HEK293 (cell line): Measurements from ENCODE around the gene HCN4.
A peak's percentile ranks its signal among the peaks of the same experiment; 100 is the strongest.

Source experiments
- CTCF ChIA-PET: fragments of 350-600 bp; formaldehyde crosslinking; extraction: SDS; loops from one replicate; lab custom pipeline; 2021; ENCODE audit warnings: antibody characterized with exemption; lab: Yijun Ruan, JAX
- POLR2A ChIA-PET: fragments of 300-600 bp; formaldehyde crosslinking; extraction: SDS; loops from one replicate; lab custom pipeline; 2020; ENCODE audit warnings: antibody characterized with exemption, inconsistent platforms; lab: Yijun Ruan, JAX
- H3K27ac ChIP-seq: fragments of 200-500 bp; sonication (Bioruptor generic); 2 replicates; pipeline ENCODE4 v1.5.1; 2014; ENCODE audit warnings: low read depth, low read length, control low read depth, inconsistent platforms; ENCODE audit errors: extremely low read depth
- H3K36me3 ChIP-seq, 2 experiments: fragments of 200-500 bp in 1 of 2; sonication (Bioruptor generic) in 1 of 2; 1 replicate in 1 of 2; 2 replicates in 1 of 2; pipeline ENCODE4 v1.5.1; 2014 to 2017; ENCODE audit warnings: inconsistent platforms in 2 of 2, low read length in 2 of 2; ENCODE audit not compliant: control insufficient read depth in 2 of 2, insufficient read depth in 1 of 2
- H3K4me1 ChIP-seq: fragments of 200-500 bp; sonication (Bioruptor generic); 2 replicates; pipeline ENCODE4 v1.5.1; 2014; ENCODE audit warnings: mild to moderate bottlenecking, low read length, inconsistent platforms; ENCODE audit not compliant: control insufficient read depth, insufficient read depth
- H3K4me3 ChIP-seq: 2 replicates; pipeline ENCODE4 v1.5.1; 2011; ENCODE audit warnings: low read depth, mild to moderate bottlenecking, control low read depth, low read length, moderate library complexity
- H3K9me3 ChIP-seq: fragments of 200-500 bp; sonication (Bioruptor generic); 2 replicates; pipeline ENCODE4 v1.5.1; 2014; ENCODE audit warnings: low read depth, low read length, inconsistent platforms; ENCODE audit not compliant: control insufficient read depth, insufficient read depth
- AEBP2 ChIP-seq: fragments of 450-650 bp; formaldehyde crosslinking; IDR thresholded peaks from 2 replicates; pipeline ENCODE4 v1.5.1; 2016; ENCODE audit warnings: missing biosample characterization, missing genetic modification characterization, borderline replicate concordance
- GLIS2 ChIP-seq: fragments of 450-650 bp; formaldehyde crosslinking; IDR thresholded peaks from 2 replicates; pipeline ENCODE4 v1.5.1; 2016; ENCODE audit warnings: missing biosample characterization, missing genetic modification characterization
- KLF16 ChIP-seq: fragments of 450-650 bp; formaldehyde crosslinking; IDR thresholded peaks from 2 replicates; pipeline ENCODE4 v1.5.1; 2017; ENCODE audit warnings: missing biosample characterization, missing genetic modification characterization
- KLF7 ChIP-seq: fragments of 450-650 bp; formaldehyde crosslinking; IDR thresholded peaks from 2 replicates; pipeline ENCODE4 v1.5.1; 2016; ENCODE audit warnings: missing biosample characterization, missing genetic modification characterization, borderline replicate concordance
- KLF9 ChIP-seq: fragments of 450-650 bp; formaldehyde crosslinking; IDR thresholded peaks from 2 replicates; pipeline ENCODE4 v1.5.1; 2016; ENCODE audit warnings: missing biosample characterization, missing genetic modification characterization, low read depth
- PRDM1 ChIP-seq: fragments of 450-650 bp; formaldehyde crosslinking; IDR thresholded peaks from 2 replicates; pipeline ENCODE4; 2016; ENCODE audit warnings: missing biosample characterization, missing genetic modification characterization
- REPIN1 ChIP-seq: fragments of 450-650 bp; formaldehyde crosslinking; IDR thresholded peaks from 2 replicates; pipeline ENCODE4 v1.5.1; 2017; ENCODE audit warnings: missing biosample characterization, missing genetic modification characterization, low read depth
- SETDB1 ChIP-seq: IDR thresholded peaks from one replicate; pipeline ENCODE4 v1.6.1; 2017; ENCODE audit warnings: mild to moderate bottlenecking, low read length, moderate library complexity, mixed read lengths; ENCODE audit not compliant: insufficient read length
- TCF7L2 ChIP-seq: IDR thresholded peaks from 2 replicates; pipeline ENCODE4 v1.6.1; 2011; ENCODE audit warnings: low read depth, mild to moderate bottlenecking, inconsistent platforms, low read length, moderate library complexity, borderline replicate concordance
- ZBTB20 ChIP-seq: fragments of 450-650 bp; formaldehyde crosslinking; IDR thresholded peaks from 2 replicates; pipeline ENCODE4 v1.5.1; 2016; ENCODE audit warnings: missing biosample characterization, missing genetic modification characterization
- ZBTB8A ChIP-seq: fragments of 450-650 bp; formaldehyde crosslinking; IDR thresholded peaks from 2 replicates; pipeline ENCODE4 v1.5.1; 2016; ENCODE audit warnings: missing biosample characterization, missing genetic modification characterization
- ZNF214 ChIP-seq: fragments of 450-650 bp; formaldehyde crosslinking; IDR thresholded peaks from 2 replicates; pipeline ENCODE4 v1.5.1; 2017; ENCODE audit warnings: missing biosample characterization, mild to moderate bottlenecking, missing genetic modification characterization, borderline replicate concordance
- ZNF239 ChIP-seq: fragments of 450-650 bp; formaldehyde crosslinking; IDR thresholded peaks from 2 replicates; pipeline ENCODE4 v1.5.1; 2016; ENCODE audit warnings: missing biosample characterization, missing genetic modification characterization
- ZNF266 ChIP-seq: fragments of 450-650 bp; formaldehyde crosslinking; IDR thresholded peaks from 2 replicates; pipeline ENCODE4 v1.5.1; 2016; ENCODE audit warnings: missing biosample characterization, missing genetic modification characterization, low read depth
- ZNF292 ChIP-seq: fragments of 450-650 bp; formaldehyde crosslinking; IDR thresholded peaks from 2 replicates; pipeline ENCODE4 v1.5.1; 2016; ENCODE audit warnings: low read depth, missing biosample characterization, missing genetic modification characterization, borderline replicate concordance
- ZNF311 ChIP-seq: fragments of 450-650 bp; formaldehyde crosslinking; IDR thresholded peaks from 2 replicates; pipeline ENCODE4 v1.5.1; 2017; ENCODE audit warnings: missing biosample characterization, missing genetic modification characterization, borderline replicate concordance
- ZNF335 ChIP-seq: fragments of 450-650 bp; formaldehyde crosslinking; conservative IDR thresholded peaks from 2 replicates; pipeline ENCODE4 v1.5.1; 2016; ENCODE audit warnings: missing biosample characterization, missing genetic modification characterization
- ZNF513 ChIP-seq: fragments of 450-650 bp; IDR thresholded peaks from 2 replicates; pipeline ENCODE4 v1.5.1; 2018; ENCODE audit warnings: missing biosample characterization, missing genetic modification characterization
- ZNF747 ChIP-seq: fragments of 450-650 bp; formaldehyde crosslinking; IDR thresholded peaks from 2 replicates; pipeline ENCODE4 v1.5.1; 2016; ENCODE audit warnings: missing biosample characterization, missing genetic modification characterization
- ZNF830 ChIP-seq: fragments of 450-650 bp; IDR thresholded peaks from 2 replicates; pipeline ENCODE4 v1.5.0; 2018; ENCODE audit warnings: missing biosample characterization, missing genetic modification characterization, low read depth, mild to moderate bottlenecking, moderate library complexity
- TF ChIP-seq, protein P1 (sequence below): fragments of 450-650 bp; formaldehyde crosslinking; IDR thresholded peaks from 2 replicates; pipeline ENCODE4 v1.5.1; 2017; ENCODE audit warnings: missing biosample characterization, missing genetic modification characterization

HCN4 gene

GRCh38 chr15:73298522-73299245 is 70.1 kb downstream of the HCN4 start:
- H3K27ac ChIP-seq = no peak overlapping the region
- H3K4me3 ChIP-seq = no peak overlapping the region
- CTCF ChIA-PET = interaction anchor here (0.5 to 2.7 kb wide), 10 partner anchors 8 to 406 kb away, joined by 3 to 12 read pairs (median 3); no protein-coding TSS in a partner anchor
- TF ChIP-seq GLIS2 (no peak), PRDM1 (tag by site-specific recombination) (0 out of 2 replicates have a peak, but pooled peaks have one; percentile 20), ZBTB8A (no peak)
- POLR2A ChIA-PET = interaction anchor here (0.7 kb wide), 1 partner anchor 17 kb away, joined by 3 read pairs; no protein-coding TSS in a partner anchor
- peaks cover 30 to 57% of the 10 kb centered on the region in 2 experiments for H3K36me3 ChIP-seq
- H3K9me3 ChIP-seq = no peaks in the 10 kb centered on the region
- no peaks in the 10 kb centered on the region for H3K4me1 ChIP-seq

GRCh38 chr15:73296609-73297353 is 72.0 kb downstream of the HCN4 start:
- TF ChIP-seq ZNF830 (no peak), ZNF747 (tag by site-specific recombination) (no peak), KLF7 (tag by site-specific recombination) (no peak), ZNF239 (tag by site-specific recombination) (no peak), KLF9 (tag by site-specific recombination) (no peak), ZBTB20 (tag by site-specific recombination) (no peak), ZBTB8A (no peak), SETDB1 (no peak)
- TF ChIP-seq, protein P1, sequence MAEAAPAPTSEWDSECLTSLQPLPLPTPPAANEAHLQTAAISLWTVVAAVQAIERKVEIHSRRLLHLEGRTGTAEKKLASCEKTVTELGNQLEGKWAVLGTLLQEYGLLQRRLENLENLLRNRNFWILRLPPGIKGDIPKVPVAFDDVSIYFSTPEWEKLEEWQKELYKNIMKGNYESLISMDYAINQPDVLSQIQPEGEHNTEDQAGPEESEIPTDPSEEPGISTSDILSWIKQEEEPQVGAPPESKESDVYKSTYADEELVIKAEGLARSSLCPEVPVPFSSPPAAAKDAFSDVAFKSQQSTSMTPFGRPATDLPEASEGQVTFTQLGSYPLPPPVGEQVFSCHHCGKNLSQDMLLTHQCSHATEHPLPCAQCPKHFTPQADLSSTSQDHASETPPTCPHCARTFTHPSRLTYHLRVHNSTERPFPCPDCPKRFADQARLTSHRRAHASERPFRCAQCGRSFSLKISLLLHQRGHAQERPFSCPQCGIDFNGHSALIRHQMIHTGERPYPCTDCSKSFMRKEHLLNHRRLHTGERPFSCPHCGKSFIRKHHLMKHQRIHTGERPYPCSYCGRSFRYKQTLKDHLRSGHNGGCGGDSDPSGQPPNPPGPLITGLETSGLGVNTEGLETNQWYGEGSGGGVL (tag by site-specific recombination) = no peak
- TF ChIP-seq, all 188 proteins: peak for 0
- POLR2A ChIA-PET = no interaction called here
- Histone ChIP-seq H3K36me3 (peaks cover 21 to 46% of the 10 kb centered on the region in 2 experiments), H3K4me1 (no peaks in the 10 kb centered on the region), H3K9me3 (no peaks in the 10 kb centered on the region), H3K27ac (no peak overlapping the region), H3K4me3 (no peak overlapping the region)
- CTCF ChIA-PET = interaction anchor here (0.7 to 2.7 kb wide), 4 partner anchors 9 to 497 kb away, joined by 3 to 12 read pairs (median 3); no protein-coding TSS in a partner anchor

DNA sequence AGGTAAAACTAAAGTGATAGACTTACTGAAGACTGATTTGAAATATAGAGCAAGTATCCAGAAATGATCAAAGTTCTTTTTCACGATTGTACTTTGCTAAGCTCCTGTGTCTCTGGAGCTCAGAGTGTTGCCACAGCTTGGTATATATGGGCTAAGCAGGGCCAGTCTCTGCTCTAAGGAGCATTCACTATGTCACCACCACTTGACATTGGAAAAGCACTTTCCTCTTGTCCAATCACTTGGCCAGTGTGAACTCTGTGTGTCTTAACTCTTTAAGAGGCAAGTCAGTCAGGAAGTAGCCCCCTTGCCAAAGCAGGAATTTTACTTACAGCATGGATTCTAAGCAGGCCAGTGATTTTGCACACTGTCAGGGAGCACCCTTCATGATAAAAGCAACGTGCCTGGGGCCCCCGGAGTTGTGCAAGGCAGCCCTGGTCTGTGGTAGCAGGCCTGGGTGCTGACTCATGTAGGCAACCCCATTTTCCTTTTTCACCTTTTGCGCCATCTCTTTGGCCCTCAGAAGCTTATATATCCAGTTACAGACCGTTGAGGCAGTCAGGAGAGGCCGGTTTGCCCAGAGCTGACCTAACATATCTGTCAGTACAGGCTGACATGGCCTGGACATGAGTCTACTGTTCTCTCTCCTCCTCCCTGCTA is 73.0 kb downstream of the HCN4 start:
- Histone ChIP-seq H3K4me1 (no peaks in the 10 kb centered on the region), H3K9me3 (no peaks in the 10 kb centered on the region), H3K36me3 (peaks cover 17 to 40% of the 10 kb centered on the region in 2 experiments), H3K27ac (no peak overlapping the region), H3K4me3 (no peak overlapping the region)
- ChIA-PET POLR2A (no interaction called here), CTCF (interaction anchor here (0.8 to 1.5 kb wide), 3 partner anchors 10 to 30 kb away, joined by 3 to 5 read pairs (median 3); no protein-coding TSS in a partner anchor)
- no peak for TF ChIP-seq TCF7L2
- TF ChIP-seq PRDM1 (tag by site-specific recombination) = no peak
- TF ChIP-seq ZNF292 (tag by site-specific recombination) = no peak
- TF ChIP-seq REPIN1 (tag by site-specific recombination) = no peak
- TF ChIP-seq ZNF311 = no peak
- TF ChIP-seq AEBP2 (tag by site-specific recombination) = no peak
- TF ChIP-seq GLIS2 = no peak
- TF ChIP-seq KLF16 (tag by site-specific recombination) = no peak
- no peak for TF ChIP-seq ZNF335 (tag by site-specific recombination)
- no peak for TF ChIP-seq KLF7 (tag by site-specific recombination)
- TF ChIP-seq ZNF513 (tag by site-specific recombination) = no peak
- no peak for TF ChIP-seq ZNF214 (tag by site-specific recombination)
- TF ChIP-seq ZNF266 (tag by site-specific recombination) = no peak
